Measurements from ENCODE around the gene ZFYVE28. TPM values are rescaled to one million over a fixed set of nuclear protein-coding genes. Genes with fewer than 3 reads are reported as not detected.

Gene ZFYVE28
- total and polyA plus RNA-seq, 10 of the 15 experiments (the other 5 are each of a cell fraction or from before 2014, with no cell fraction given) = 0.06 to 1.9 (median 0.22) TPM; not detected in 1

- Histone ChIP-seq H3K9ac (ENCODE audit: control insufficient read depth, insufficient read depth, low read length) (no peak overlapping the region), H3K9me3 (replicated peaks; ENCODE audit: control insufficient read depth, insufficient read depth, low read length) (no peaks in the 10 kb centered on the region), H3K27ac (ENCODE audit: control insufficient read depth, insufficient read depth) (no peak overlapping the region), H4K20me1 (ENCODE audit: control insufficient read depth, insufficient read depth) (no peaks in the 10 kb centered on the region), H2AFZ (ENCODE audit: control insufficient read depth, low read depth, low read length) (no peak overlapping the region), H3K4me1 (ENCODE audit: control insufficient read depth, insufficient read depth, low read length) (no peaks in the 10 kb centered on the region), H3K4me3 (no peak overlapping the region), H3K4me2 (ENCODE audit: control insufficient read depth, insufficient read depth) (no peak overlapping the region), H3K27me3 (replicated peaks in 1 of 2; ENCODE audit: control insufficient read depth in 2 of 2, insufficient read depth in 2 of 2, low read length in 1 of 2) (no peaks in the 10 kb centered on the region; a peak in 2 of 4 replicates), H3K36me3 (ENCODE audit: control insufficient read depth in 2 of 2, insufficient read depth in 2 of 2, low read length in 1 of 2) (no peaks in the 10 kb centered on the region), H3K79me2 (ENCODE audit: control insufficient read depth, insufficient read depth, low read length) (no peaks in the 10 kb centered on the region)
- FAIRE-seq = no peak
- no peak; the same call in 2 of the 3 replicates for ATAC-seq
- intact Hi-C loops (cut with micrococcal nuclease; ENCODE audit: unreplicated experiment) = no loop called here
- TF ChIP-seq, protein P1, sequence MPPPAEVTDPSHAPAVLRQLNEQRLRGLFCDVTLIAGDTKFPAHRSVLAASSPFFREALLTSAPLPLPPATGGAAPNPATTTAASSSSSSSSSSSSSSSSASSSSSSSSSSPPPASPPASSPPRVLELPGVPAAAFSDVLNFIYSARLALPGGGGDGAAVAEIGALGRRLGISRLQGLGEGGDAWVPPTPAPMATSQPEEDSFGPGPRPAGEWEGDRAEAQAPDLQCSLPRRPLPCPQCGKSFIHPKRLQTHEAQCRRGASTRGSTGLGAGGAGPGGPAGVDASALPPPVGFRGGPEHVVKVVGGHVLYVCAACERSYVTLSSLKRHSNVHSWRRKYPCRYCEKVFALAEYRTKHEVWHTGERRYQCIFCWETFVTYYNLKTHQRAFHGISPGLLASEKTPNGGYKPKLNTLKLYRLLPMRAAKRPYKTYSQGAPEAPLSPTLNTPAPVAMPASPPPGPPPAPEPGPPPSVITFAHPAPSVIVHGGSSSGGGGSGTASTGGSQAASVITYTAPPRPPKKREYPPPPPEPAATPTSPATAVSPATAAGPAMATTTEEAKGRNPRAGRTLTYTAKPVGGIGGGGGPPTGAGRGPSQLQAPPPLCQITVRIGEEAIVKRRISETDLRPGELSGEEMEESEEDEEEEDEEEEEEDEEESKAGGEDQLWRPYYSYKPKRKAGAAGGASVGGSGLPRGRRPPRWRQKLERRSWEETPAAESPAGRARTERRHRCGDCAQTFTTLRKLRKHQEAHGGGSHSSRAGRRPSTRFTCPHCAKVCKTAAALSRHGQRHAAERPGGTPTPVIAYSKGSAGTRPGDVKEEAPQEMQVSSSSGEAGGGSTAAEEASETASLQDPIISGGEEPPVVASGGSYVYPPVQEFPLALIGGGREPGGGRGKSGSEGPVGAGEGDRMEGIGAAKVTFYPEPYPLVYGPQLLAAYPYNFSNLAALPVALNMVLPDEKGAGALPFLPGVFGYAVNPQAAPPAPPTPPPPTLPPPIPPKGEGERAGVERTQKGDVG (CRISPR knock-in tag; IDR thresholded peaks at IDR 0.05) = no peak
- TF ChIP-seq EP300 (IDR thresholded peaks at IDR 0.05; ENCODE audit: borderline replicate concordance in 1 of 2, control insufficient read depth in 1 of 2, low read depth in 2 of 2, low read length in 2 of 2) (no peak), FOS (IDR thresholded peaks at IDR 0.05; ENCODE audit: borderline replicate concordance, extremely low read depth, insufficient read length) (no peak), SUPT20H (IDR thresholded peaks at IDR 0.05; ENCODE audit: borderline replicate concordance, control insufficient read depth, low read depth, low read length) (no peak)
- WGBS (ENCODE audit: insufficient coverage, insufficient replicate concordance, low lambda C conversion rate, missing lambda C conversion rate) = 45% methylated on average over 22 of the region's 25 CpGs
- in situ Hi-C loops (cut with MboI) = no loop called here
- DNase-seq (ENCODE audit: low read depth, low spot score) = no peak
- ChIA-PET CTCF (interaction anchor here (0.6 kb wide), 1 partner anchor 322 kb away, joined by 3 read pairs; no protein-coding TSS in a partner anchor), POLR2A (interaction anchor here (1.1 kb wide), 1 partner anchor 8 kb away, joined by 3 read pairs; no protein-coding TSS in a partner anchor), RAD21 (ENCODE audit: unreplicated experiment) (no interaction called here), SMC1A (ENCODE audit: uncharacterized antibody, unreplicated experiment) (no interaction called here)
- BruUV-seq (replicated peaks) = no TSS peak
Observed at GRCh38 chr4:2451821-2452785, 33.7 kb upstream of the ZFYVE28 start.

Data from GM12878 (cell line).